IPS DF 6.9 (cell line): Measurements from ENCODE around the gene SLC5A9.

Source experiments
- DNase-seq: peaks from one replicate; pipeline ENCODE4 v3.0.0-alpha.2; 2013; ENCODE audit warnings: low read depth, low spot score
- H3K27ac ChIP-seq: one replicate; pipeline ENCODE4 v1.5.1; 2013; ENCODE audit warnings: low read length, control low read depth
- H3K27me3 ChIP-seq: 2 replicates; pipeline ENCODE4 v1.6.1; 2013; ENCODE audit warnings: mild to moderate bottlenecking, low read length; ENCODE audit not compliant: control insufficient read depth, insufficient read depth
- H3K36me3 ChIP-seq: 2 replicates; pipeline ENCODE4 v1.6.1; 2013; ENCODE audit warnings: low read length; ENCODE audit not compliant: control insufficient read depth, insufficient read depth
- H3K4me1 ChIP-seq: 2 replicates; pipeline ENCODE4 v1.6.1; 2013; ENCODE audit warnings: low read length; ENCODE audit not compliant: control insufficient read depth, insufficient read depth
- H3K4me3 ChIP-seq: 2 replicates; pipeline ENCODE4 v1.5.1; 2013; ENCODE audit warnings: mild to moderate bottlenecking, low read length
- H3K9me3 ChIP-seq: 2 replicates; pipeline ENCODE4 v1.6.1; 2013; ENCODE audit warnings: low read length, inconsistent platforms; ENCODE audit not compliant: control insufficient read depth, insufficient read depth
- WGBS: extraction: QIAGEN DNeasy Blood & Tissue Kit; methylation state at CpG from one replicate; pipeline ENCODE4 v1.1.7; 2013; ENCODE audit warnings: mixed read lengths, missing lambda C conversion rate; ENCODE audit not compliant: insufficient read length, insufficient coverage; 5-methylcytosine and 5-hydroxymethylcytosine counted together

Gene SLC5A9

DNA sequence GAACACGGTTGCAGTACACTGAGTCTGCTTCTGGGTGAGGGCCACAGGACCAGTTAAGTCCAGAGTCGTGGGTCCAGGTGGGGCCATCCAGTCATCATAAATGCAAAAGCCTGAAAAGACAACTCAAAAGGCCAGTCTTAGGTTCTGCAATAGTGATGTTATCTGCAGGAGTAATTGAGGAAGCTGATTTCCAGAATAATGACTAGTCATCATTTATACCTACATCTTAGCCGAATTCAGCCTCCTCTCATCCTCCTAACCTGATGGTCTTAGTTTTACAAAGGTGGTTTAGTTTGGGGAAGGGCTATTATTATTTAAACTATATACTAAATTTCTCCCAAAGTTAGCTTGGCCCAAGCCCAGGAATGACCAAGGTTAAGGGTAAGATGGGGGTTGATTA, 23.5 kb upstream of the SLC5A9 start:
- DNase-seq, result no peak
- Histone ChIP-seq H3K9me3 (no peaks in the 10 kb centered on the region), H3K27me3 (no peaks in the 10 kb centered on the region), H3K4me1 (no peaks in the 10 kb centered on the region), H3K27ac (no peak overlapping the region), H3K36me3 (no peaks in the 10 kb centered on the region), H3K4me3 (no peak overlapping the region)
- no CpG with 5 or more reads among the region's 3 CpGs for WGBS

DNA sequence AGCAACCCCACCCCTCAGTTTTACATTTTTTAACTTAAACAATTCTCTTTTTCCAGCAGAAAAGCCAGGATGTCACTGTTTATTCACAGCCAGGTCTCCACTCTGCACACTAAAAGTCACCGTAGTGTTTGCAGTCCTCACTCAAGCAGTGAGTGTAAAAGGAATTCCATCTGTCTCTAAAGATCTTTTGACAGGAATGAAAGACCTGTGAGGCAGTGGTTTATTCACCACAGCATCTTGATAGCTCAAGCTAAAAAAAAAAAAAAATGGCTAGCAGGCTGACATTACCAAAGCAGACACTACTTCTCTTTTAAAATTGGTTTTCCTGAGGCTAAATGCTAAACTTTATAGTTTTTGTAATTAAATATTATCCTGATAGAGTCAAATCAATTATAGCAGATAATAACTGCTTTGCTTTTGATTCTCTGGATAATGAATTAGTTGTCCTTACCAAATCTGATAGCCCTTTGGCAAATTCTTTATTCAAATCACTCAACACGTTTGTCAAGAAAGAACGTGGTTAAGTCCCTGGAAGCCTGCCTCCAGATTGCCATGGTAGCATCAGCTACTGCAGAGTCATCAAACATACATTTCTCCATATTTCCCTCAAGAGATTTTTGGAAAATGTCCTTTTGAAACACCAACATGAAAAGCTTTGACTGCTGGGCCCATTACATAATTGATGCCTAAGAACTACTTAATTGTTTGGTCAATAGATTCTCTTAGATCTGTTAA, 22.2 kb upstream of the SLC5A9 start:
- no peaks in the 10 kb centered on the region for H3K9me3 ChIP-seq
- H3K4me3 ChIP-seq, result no peak overlapping the region
- no peaks in the 10 kb centered on the region for H3K4me1 ChIP-seq
- WGBS, result no CpG with 5 or more reads among the region's 3 CpGs
- no peaks in the 10 kb centered on the region for H3K27me3 ChIP-seq
- no peak overlapping the region for H3K27ac ChIP-seq
- DNase-seq, result no peak
- no peaks in the 10 kb centered on the region for H3K36me3 ChIP-seq

DNA sequence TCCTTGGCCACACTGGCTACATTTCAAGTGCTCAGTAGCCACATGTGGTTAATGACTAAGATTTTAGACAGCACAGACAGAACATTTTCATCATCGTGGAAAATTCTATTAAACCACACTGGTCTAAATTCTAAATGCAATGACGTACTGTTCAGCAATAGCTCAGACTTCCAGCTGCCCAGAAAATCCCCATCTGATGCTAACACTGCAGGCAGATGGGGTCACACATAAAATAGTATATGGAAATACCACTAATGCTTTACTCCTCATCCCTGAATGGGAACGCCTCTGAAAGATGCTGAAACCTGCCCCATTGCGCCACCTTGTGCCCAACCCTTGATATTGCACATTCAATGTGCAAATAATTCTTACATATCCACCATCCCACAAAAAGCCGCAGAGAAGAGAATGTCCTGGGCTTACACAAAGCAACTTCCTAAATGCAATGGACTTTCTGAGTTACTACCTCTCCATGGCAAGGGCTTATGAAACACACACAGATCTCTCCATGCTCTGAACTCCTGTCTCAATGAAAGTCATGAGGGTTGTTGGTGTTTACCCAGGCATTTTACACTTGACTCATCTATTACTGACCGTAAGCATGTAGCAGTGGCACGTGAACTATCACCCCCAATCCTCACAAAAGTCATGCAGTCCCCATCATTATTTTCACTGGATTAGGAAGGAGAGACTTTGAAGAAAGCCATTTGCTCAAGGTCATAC, 20.3 kb upstream of the SLC5A9 start:
- no peak overlapping the region for H3K27ac ChIP-seq
- H3K36me3 ChIP-seq, result no peaks in the 10 kb centered on the region
- no peaks in the 10 kb centered on the region for H3K9me3 ChIP-seq
- H3K4me1 ChIP-seq, result no peaks in the 10 kb centered on the region
- DNase-seq, result peak; percentile 27
- H3K4me3 ChIP-seq, result no peak overlapping the region
- no CpG with 5 or more reads among the region's 7 CpGs for WGBS
- H3K27me3 ChIP-seq, result no peaks in the 10 kb centered on the region

DNA sequence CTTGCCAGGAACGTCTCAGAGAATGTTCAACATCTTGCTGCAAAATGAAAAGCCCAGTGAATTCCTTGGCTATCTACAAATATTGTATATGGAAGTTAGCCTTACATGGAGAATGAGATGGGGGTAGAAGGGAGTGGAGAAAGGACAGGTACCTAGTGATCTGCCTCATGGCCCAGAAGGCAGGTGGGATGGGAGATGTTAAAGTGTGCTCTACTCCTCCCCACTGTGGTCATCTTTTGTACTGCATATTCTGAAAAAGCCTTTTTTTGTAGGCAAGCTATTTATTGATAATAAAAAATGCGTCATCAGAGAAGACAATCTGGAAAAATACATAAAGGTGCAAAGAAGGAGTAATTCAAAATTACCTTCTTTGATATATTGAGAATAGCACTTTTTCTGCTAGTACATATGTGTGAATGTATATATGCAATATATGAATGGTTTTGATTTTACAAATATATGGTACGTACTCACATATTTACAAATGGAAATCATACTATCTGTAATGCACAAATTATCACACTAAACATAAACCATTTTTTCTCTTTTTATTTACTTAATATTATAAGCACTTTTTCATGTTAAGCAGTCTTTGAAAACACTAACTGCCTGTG, 19.1 kb upstream of the SLC5A9 start:
- peak; percentile 25 for DNase-seq
- no peaks in the 10 kb centered on the region for H3K27me3 ChIP-seq
- H3K36me3 ChIP-seq, result no peaks in the 10 kb centered on the region

DNA sequence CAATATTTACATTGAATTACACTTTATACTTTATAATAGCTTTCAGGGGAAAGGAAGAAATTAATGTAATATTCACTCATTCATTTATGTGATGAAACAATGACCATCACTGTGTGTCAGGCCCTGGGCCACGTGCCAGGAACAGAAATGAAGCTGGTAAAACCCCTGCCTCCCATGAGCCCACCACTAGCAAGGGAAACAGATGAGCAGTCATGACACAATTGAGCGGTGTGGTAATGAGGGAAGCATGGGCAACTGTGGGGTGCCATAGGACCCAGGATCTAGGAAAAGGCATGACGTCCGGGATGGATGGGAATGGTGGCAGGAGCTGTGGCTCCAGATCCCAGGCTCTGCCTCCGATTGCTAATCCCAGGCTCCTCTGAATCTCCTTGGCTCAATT, 17.0 kb upstream of the SLC5A9 start:
- no peaks in the 10 kb centered on the region for H3K9me3 ChIP-seq
- no peaks in the 10 kb centered on the region for H3K27me3 ChIP-seq
- no peak overlapping the region for H3K27ac ChIP-seq
- peaks cover 4% of the 10 kb centered on the region for H3K4me1 ChIP-seq
- no peak overlapping the region for H3K4me3 ChIP-seq
- DNase-seq, result no peak
- WGBS, result no CpG with 5 or more reads among the region's 5 CpGs
- H3K36me3 ChIP-seq, result no peaks in the 10 kb centered on the region

More for the DNA sequence above, 19.1 kb upstream of the SLC5A9 start:
- Histone ChIP-seq H3K4me1 (peaks cover 3% of the 10 kb centered on the region; the same call in 1 of the 2 replicates), H3K27ac (no peak overlapping the region), H3K4me3 (no peak overlapping the region), H3K9me3 (no peaks in the 10 kb centered on the region)
- WGBS, result no CpG with 5 or more reads among the region's 3 CpGs

DNA sequence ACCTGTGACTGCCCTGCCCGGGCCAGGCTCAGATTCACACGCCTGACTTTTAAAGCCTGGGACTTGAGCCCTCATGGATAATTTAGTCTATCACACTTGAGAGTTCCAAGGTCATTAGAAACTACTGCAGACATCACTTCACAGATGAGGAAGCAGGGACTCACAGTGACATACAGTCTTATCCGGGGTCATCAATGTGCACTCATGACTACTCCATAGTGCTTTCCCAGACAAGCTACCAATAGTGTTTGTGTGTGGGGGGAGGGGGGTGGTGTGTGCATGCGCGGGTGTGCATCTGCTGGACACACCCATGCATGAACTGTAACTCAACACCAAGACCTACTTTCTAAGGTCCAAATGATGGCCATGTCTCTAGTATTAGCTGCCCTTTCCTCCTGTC, 16.1 kb upstream of the SLC5A9 start:
- no peak overlapping the region for H3K4me3 ChIP-seq

DNA sequence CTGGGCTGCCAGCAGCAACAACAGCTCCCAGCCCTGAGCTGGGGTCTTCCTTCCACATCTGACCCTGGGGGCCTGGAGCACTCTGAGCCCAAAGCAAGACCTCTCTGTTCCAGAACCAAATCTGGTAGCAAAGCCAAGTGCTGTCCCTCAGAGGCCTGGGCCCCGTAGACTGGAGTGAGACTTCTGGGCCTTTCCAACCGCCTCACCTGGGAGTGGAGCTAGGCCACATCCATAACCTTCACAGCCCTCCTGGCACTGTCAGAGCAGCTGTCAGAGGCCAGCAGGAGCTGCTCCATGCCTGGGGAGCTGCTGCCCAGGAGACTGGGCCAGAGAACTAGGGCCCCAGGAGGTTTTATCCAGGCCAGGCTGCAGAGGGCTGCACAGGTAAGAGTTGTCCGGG, 15.4 kb upstream of the SLC5A9 start:
- no peaks in the 10 kb centered on the region for H3K9me3 ChIP-seq
- no peaks in the 10 kb centered on the region for H3K36me3 ChIP-seq
- DNase-seq, result no peak
- H3K27ac ChIP-seq, result no peak overlapping the region
- no peak overlapping the region for H3K4me3 ChIP-seq
- H3K27me3 ChIP-seq, result no peaks in the 10 kb centered on the region
- no CpG with 5 or more reads among the region's 3 CpGs for WGBS
- H3K4me1 ChIP-seq, result peaks cover 4% of the 10 kb centered on the region

More for the DNA sequence above, 16.1 kb upstream of the SLC5A9 start:
- DNase-seq, result no peak
- Histone ChIP-seq H3K27ac (no peak overlapping the region), H3K4me1 (peaks cover 4% of the 10 kb centered on the region), H3K36me3 (no peaks in the 10 kb centered on the region), H3K27me3 (no peaks in the 10 kb centered on the region), H3K9me3 (no peaks in the 10 kb centered on the region)
- WGBS, result no CpG with 5 or more reads among the region's 5 CpGs

DNA sequence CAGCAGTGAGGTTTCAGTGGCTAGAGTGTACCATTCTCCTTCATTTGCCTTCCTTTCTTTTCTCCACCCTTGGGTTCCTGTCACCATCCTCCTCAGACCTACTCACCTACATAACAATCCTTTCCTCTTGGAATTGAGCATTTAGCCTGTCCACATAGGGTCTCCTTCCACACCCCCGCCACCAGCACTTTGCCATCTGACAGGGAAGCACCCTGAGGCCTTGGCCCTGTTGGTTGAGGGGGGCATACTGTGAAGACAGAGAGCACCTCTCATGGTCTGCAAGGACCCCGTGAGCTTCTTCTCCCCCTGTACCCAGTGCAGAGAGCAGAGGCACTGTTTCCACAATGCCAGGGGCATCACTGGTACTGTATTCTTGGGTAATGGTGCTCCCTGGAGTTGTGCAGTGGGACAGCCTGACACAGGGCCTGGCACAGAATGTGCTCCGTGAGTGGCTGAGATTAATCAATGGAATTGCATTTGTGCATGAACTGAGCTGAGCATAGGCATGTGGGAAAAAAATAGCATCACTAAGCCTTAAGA, 14.9 kb upstream of the SLC5A9 start:
- Histone ChIP-seq H3K27ac (no peak overlapping the region), H3K4me1 (peaks cover 4% of the 10 kb centered on the region), H3K36me3 (no peaks in the 10 kb centered on the region), H3K9me3 (no peaks in the 10 kb centered on the region), H3K4me3 (no peak overlapping the region), H3K27me3 (no peaks in the 10 kb centered on the region)
- WGBS, result no CpG with 5 or more reads among the region's 3 CpGs
- no peak for DNase-seq

DNA sequence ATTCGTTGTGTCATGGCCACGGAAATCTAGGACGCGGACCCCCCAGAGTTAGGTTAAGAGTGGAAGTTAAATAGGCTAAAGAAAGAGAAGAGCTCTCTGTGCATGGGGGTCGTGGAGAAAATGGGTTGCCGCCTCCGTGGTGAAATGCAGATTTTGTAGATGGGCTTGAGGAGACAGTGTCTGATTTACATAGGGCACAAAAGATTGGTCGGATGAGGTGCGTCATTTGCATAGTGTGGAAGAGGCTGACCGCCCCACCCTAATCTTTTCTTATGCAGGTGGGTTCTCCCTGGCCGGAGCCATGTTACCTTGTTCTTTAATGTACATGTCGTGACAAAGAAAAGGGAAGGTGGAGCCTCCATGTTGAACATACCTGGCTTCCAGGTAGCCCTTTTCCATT, 14.3 kb upstream of the SLC5A9 start:
- DNase-seq, result peak; percentile 29
- Histone ChIP-seq H3K4me3 (no peak overlapping the region), H3K36me3 (no peaks in the 10 kb centered on the region), H3K27me3 (no peaks in the 10 kb centered on the region), H3K27ac (no peak overlapping the region), H3K9me3 (no peaks in the 10 kb centered on the region), H3K4me1 (peaks cover 4% of the 10 kb centered on the region)
- WGBS, result no CpG with 5 or more reads among the region's 12 CpGs

DNA sequence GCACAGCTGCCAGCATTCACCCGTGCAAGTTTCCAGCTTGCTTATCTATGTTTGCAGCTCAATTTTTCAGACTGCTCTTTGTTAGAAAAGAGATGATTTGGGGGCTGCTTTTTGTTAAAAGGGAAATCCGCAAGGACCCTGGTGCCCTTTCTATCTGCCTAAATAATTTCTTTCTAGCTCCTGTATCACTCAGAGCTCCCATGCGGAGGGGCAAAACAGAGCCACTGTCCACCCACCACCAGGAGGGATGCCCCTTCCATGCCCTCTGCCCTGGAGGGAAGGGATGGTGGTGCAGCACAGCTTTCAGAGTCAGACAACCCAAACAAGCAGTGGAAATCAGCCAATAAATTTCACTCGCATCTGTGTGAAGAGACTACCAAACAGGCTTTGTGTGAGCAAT, 13.9 kb upstream of the SLC5A9 start:
- no CpG with 5 or more reads among the region's 4 CpGs for WGBS
- no peak overlapping the region for H3K4me3 ChIP-seq
- no peak for DNase-seq
- no peaks in the 10 kb centered on the region for H3K9me3 ChIP-seq
- H3K27me3 ChIP-seq, result no peaks in the 10 kb centered on the region
- peaks cover 4% of the 10 kb centered on the region for H3K4me1 ChIP-seq
- H3K36me3 ChIP-seq, result no peaks in the 10 kb centered on the region
- H3K27ac ChIP-seq, result no peak overlapping the region
